ENCODE data around the gene STX11.
"Not testable (repeated sequence)": the region's sequence is repeated elsewhere in the genome, so short reads cannot be mapped to it uniquely, and the experiment has no call there.

STX11 gene

DNA sequence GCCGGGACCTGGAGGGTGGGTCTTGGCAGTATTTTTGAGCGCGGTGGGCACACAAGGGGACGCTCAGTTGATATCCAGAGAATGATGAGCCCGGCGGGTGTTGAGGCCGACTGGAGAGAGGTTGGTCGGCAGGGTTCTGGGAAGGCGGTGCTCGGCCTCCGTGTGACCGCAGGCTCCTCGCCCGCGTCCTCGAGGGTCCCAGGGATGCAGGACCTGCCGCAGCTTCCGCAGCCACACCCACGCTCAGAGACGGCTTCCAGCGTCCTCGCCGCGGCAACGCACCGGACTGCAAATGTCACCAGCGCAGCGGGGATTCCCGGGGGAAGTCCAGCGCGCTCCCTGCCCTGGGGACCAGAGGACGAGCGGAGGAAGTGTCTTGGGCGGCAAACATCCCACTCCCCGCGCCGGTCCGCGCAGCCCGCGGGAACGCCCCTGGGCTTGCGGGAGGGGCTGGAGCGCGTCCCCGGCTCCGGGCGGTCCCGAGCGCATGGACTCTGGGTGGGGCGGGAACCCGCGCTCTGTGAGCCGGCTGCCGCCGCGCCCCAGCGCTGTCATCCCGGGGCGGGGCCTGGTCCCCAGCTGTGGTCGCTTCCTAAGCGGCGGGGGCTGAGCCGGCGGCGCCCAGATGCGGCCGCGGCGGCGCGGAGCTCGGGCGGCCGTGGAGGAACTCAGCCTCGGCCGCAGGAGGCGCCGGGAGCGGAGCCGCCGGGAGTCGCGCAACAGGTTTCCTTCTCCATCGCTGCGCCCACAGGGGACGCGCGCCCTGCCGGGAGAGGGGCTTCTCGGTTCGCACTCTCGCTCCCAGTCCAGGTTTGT is at the start of gene STX11:
Gene STX11, plus strand, starts transcription at position 624 of the 816 bp plus-strand sequence. CDS start 36,111 bp downstream, outside the sequence.
- DNase-seq (ENCODE audit: low read depth) = peak; percentile 73

DNA sequence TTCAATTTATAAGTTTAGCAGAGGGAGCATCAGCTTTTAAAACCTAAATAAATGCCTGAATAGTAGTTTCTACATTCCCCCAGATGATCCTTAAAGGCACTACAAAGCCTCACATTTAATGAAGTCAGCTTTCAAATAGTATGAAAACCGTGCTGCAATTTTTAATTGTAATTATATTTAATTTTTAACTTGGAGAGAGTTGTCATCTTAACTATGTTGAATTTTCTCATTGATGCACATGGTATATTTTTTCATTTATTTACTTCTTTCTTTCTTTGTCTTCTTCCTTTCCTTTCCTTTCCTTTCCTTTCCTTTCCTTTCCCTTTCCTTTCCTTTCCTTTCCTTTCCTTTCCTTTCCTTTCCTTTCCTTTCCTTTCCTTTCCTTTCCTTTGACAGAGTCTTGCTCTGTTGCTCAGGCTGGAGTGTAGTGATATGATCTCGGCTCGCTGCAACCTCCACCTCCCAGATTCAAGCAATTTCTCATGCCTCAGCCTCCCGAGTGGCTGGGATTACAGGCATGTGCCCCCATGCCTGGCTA is 47.2 kb upstream of the STX11 start:
- DNase-seq (ENCODE audit: low read depth) = no peak

DNA sequence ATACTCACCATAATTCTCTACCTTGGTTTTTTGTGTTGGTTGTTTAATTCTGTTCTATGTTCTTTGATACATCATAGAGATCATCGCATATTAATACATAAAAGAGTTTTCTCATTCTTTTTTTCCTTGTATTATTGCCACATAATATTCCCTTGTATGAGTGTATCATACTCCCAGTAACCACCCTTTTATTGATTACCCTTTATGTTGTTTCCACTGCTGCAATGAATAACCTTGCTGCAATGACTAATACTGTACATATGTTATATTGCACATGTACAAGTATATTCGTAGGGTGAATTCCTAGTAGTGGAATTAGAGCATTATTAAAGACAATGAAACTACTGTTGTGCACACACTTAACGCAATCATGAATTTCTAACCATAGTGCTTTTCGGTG is 45.8 kb upstream of the STX11 start:
- DNase-seq (ENCODE audit: low read depth) = no peak

GRCh38 chr6:144104898-144105487 is 45.3 kb upstream of the STX11 start:
- DNase-seq (ENCODE audit: low read depth) = no peak

DNA sequence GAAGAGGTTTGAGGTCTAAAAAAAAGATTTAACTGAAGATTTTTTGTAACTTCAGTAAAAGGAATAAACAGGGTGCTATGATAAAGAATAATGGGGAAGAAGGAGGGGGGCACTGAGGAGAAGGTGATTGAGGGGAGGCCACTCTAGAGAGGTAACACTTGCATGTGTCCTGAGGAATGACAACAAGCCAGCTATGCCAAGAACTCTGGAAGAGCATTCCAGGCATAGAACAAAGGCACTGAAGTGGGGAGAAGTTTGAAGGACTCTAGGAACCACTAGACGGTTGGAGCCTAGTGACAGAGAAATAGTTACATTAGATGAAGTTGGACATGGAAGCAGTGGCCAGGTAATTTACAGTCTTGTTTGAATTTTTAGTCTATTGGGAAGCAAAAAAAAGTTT is 44.1 kb upstream of the STX11 start:
- DNase-seq (ENCODE audit: low read depth) = no peak

GRCh38 chr6:144110210-144110609 is 40.1 kb upstream of the STX11 start:
- DNase-seq (ENCODE audit: low read depth) = no peak

DNA sequence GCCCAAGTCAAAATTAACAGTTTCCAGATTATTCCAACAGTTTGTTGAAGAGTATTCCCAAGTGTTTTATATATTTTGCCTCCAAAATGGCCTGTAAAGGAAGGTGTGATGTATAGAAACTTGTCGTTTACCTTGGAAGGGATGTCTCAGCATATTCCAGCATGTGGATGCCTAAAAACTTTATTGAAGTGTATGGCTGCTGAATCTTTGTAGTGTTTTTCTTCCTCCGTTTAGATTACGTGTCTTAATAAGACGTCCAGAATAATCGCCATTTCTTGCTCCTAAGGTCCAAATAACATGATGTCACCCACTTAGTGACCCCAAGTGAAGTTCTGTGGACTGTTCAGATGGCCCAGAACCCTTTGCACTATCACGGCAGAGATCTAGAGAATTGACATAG is 37.0 kb upstream of the STX11 start:
- DNase-seq (ENCODE audit: low read depth) = no peak

DNA sequence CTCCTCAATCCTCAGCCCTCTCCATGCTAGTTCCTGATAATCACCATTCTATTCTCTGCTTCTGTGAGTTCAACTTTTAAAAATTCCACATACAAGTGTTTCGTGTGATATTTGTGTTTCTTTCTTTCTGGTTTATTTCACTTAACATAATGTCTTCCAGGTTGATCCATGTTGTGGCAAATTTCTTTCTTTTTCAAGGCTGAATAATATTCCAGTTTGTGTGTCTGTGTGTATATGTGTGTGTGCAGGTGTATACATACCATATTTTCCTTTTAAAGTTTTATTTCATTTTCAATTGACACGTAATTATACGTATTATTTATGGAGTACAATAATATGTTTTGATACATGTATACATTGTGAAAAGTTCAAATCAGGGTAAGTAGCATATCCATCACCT is 35.1 kb upstream of the STX11 start:
- DNase-seq (ENCODE audit: low read depth) = no peak

- no peak for DNase-seq (ENCODE audit: low read depth)
Measured at GRCh38 chr6:144119376-144119775, 30.9 kb upstream of the STX11 start.

GRCh38 chr6:144122861-144123260 is 27.5 kb upstream of the STX11 start:
- DNase-seq (ENCODE audit: low read depth) = no peak

GRCh38 chr6:144123421-144123820 is 26.9 kb upstream of the STX11 start:
- no peak for DNase-seq (ENCODE audit: low read depth)

DNA sequence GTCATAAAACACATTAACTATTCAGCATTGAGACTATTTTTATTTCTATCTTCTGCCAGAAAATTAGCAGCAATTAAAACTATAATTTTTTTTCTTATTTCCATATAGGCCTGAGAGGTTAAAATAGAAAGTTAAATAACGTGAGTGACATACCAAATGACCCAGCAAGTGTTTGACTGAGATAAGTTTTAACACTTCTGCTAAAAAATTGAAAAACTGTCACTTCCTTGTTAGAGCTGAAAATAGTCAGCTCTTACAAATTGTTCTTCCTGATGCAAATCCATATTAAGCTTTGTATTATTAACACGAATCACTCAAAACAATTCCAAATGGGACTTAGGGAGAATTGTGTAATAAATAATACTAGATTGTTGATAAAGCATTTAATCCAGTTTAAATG is 26.5 kb upstream of the STX11 start:
- no peak for DNase-seq (ENCODE audit: low read depth)

DNA sequence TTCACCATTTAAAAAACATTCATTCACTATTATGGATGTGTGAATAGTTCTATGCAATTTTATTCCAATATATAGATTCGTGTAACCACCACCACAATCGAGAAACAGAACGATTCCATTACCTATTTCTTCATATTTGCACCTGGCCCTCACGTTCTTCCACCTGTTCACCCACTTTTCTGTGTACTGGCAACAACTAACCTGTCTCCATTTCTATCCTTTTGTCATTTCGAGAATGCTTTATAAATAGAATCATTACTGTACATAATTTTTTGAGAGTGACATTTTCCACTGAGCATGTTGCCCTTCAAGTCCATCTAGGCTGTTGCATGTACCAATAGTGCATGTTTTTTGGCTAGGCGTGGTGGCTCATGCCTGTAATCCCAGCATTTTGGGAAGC is 23.2 kb upstream of the STX11 start:
- DNase-seq (ENCODE audit: low read depth) = no peak

GRCh38 chr6:144129469-144129868 is 20.8 kb upstream of the STX11 start:
- DNase-seq (ENCODE audit: low read depth) = no peak

GRCh38 chr6:144131248-144131709 is 19.0 kb upstream of the STX11 start:
- no peak for DNase-seq (ENCODE audit: low read depth)

GRCh38 chr6:144132167-144132690 is 18.1 kb upstream of the STX11 start:
- DNase-seq (ENCODE audit: low read depth) = not testable (repeated sequence)

GRCh38 chr6:144133225-144133821 is 17.0 kb upstream of the STX11 start:
- no peak for DNase-seq (ENCODE audit: low read depth)

DNA sequence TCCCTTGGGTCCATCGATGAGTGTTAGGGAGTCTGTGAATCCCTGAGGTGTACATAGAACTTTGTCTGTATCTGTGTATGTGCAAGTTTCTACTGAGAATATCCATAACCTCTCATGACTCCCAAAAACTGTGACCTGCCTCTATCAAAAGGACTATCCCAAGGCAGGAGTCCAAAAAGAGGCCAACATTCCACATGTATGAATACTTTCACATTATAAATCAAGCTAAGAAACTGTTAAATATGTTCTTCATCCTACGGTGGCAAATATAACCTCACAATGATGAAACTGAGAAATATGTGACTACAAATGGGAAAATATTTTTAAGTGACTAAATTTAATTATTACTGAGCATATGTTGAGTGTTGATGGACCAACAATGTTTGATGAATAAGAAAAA is 16.1 kb upstream of the STX11 start:
- DNase-seq (ENCODE audit: low read depth) = no peak

DNA sequence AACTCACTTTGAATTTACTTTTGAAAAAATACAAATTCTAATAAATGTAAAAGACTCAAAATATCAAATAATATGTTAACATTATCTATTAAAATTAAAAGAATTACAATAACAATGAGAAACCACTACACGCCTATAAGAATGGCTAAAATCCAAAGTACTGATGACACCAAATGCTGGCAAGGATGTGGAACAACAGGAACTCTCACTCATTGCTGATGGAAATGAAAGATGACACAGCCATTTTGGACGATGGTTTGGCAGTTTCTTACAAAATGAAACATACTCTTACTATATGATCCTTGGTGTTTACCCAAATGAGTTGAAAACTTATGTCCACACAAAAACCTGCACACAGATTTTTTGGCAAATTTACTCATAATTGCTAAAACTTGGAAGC is 15.6 kb upstream of the STX11 start:
- no peak for DNase-seq (ENCODE audit: low read depth)

DNA sequence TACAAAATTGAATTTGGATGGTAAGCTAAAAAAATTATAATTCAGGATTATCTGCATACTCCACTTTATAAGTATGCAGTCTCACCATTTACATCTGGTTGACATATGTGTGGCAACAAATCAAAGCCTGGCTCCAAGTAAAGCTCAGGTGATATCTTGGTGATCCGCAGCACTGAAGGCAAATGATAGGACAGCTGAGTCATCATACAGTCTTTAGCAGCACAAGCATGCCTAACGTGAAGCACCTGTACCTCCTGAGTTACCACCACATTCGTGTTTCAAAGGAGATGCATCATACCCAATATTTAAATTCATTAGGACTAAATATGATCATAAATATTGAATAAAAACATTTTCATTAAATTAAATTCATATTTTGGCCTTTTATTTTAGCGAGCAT is 11.8 kb upstream of the STX11 start:
- DNase-seq (ENCODE audit: low read depth) = no peak

DNA sequence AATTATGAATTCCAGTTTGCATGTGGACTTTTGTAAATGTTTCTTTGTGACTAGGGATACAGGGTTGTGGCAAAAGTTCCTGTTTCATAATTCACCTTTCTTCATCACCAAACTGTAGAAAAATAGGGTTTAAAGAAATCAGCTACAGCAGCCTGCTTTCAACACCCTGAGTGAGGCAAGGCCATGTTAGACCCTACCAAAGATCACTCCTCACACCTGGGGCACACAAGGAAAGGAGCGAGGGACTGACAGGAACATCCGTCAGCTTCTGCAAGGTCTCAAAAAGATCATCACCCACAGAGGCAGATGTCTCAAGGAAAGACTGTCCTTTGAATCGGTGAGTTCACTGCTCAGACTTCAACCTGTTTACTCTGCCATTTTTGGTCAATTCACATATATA is 10.5 kb upstream of the STX11 start:
- no peak for DNase-seq (ENCODE audit: low read depth)

- DNase-seq (ENCODE audit: low read depth) = no peak
Measured at GRCh38 chr6:144140867-144141266, 9.4 kb upstream of the STX11 start.

DNA sequence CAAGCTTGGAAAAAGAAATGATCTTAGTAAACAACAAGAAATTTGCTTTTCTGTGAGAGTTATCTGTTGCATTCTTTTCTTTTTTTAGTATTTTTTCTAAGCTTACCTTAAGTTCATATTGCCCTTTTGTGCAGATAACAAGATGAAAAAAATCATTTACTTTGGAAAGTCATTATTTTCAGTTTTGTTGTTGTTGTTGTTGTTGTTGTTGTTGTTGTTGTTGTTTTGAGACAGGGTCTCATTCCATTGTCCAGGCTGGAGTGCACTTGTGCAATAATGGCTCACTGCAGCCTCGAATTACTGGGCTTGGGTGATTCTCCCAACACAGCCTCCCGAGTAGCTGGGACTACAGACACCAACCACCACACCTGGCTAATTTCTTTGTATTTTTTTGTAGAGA is 8.8 kb upstream of the STX11 start:
- no peak for DNase-seq (ENCODE audit: low read depth)

Measured in activated T-helper 9 cell treated with anti-CD3 and anti-CD28 coated beads, Interleukin-2, amount 50 U/mL, for 16 hours (primary cell).